CD4-positive, alpha-beta T cell (primary cell): ENCODE measurements around the gene LAMA2. TPM values are rescaled to one million over a fixed set of nuclear protein-coding genes. Genes with fewer than 3 reads are reported as not detected.
"Not testable (repeated sequence)": the region's sequence is repeated elsewhere in the genome, so short reads cannot be mapped to it uniquely, and the experiment has no call there.

ENCODE experiments used
- ATAC-seq: fragments of 200-7000 bp; cut with Tn5 transposase; one replicate; pipeline ENCODE4 v1.10.0; 2022; ENCODE audit warnings: mild to moderate bottlenecking; ENCODE audit not compliant: poor library complexity
- CTCF ChIA-PET: fragments of 350-600 bp; sonication (Branson Sonifier 250); formaldehyde crosslinking; loops from one replicate; lab custom pipeline; 2021; ENCODE audit warnings: antibody characterized with exemption, inconsistent platforms; lab: Charles Lee
- POLR2A ChIA-PET: fragments of 350-600 bp; sonication (Branson Sonifier 250); formaldehyde crosslinking; loops from one replicate; lab custom pipeline; 2021; ENCODE audit warnings: antibody characterized with exemption, inconsistent platforms; lab: Charles Lee
- DNase-seq, 14 experiments: peaks; one replicate each; pipeline ENCODE4 v3.0.0-alpha.2; 2013 to 2020; ENCODE audit warnings: mixed read lengths in 2 of 14
- H3K27ac ChIP-seq, 2 donors: one replicate each; pipeline versions ENCODE4 v1.5.1 to v1.7.0; 2013; ENCODE audit warnings: low read length in 2 of 2, low read depth in 1 of 2, mild to moderate bottlenecking in 1 of 2
- H3K27me3 ChIP-seq, 2 experiments: 1 replicate in 1 of 2; 2 replicates in 1 of 2; pipeline versions ENCODE4 v1.6.1 to v1.7.0; 2013; ENCODE audit warnings: low read length in 2 of 2, control low read depth in 1 of 2, mild to moderate bottlenecking in 1 of 2, moderate library complexity in 1 of 2; ENCODE audit not compliant: insufficient read depth in 2 of 2, control insufficient read depth in 1 of 2
- H3K36me3 ChIP-seq: one replicate; pipeline ENCODE4 v1.6.1; 2013; ENCODE audit warnings: low read length, control low read depth; ENCODE audit not compliant: insufficient read depth
- H3K4me1 ChIP-seq: one replicate; pipeline ENCODE4 v1.6.1; 2013; ENCODE audit warnings: low read length, control low read depth; ENCODE audit not compliant: insufficient read depth
- H3K4me3 ChIP-seq: one replicate; pipeline ENCODE4 v1.5.1; 2013; ENCODE audit warnings: mild to moderate bottlenecking, low read length, moderate library complexity
- H3K9me3 ChIP-seq, 2 experiments: 1 replicate in 1 of 2; 2 replicates in 1 of 2; pipeline versions ENCODE4 v1.6.1 to v1.7.0; 2013; ENCODE audit warnings: low read length in 2 of 2, mild to moderate bottlenecking in 2 of 2, control low read depth in 1 of 2, moderate library complexity in 1 of 2; ENCODE audit not compliant: control insufficient read depth in 1 of 2, insufficient read depth in 1 of 2
- H3K27ac Mint-ChIP-seq: one replicate; pipeline ENCODE4 v1.8.0; 2020; ENCODE audit warnings: mixed read lengths
- H3K27me3 Mint-ChIP-seq: one replicate; pipeline ENCODE4 v1.8.0; 2021; ENCODE audit warnings: mixed read lengths
- H3K36me3 Mint-ChIP-seq: one replicate; pipeline ENCODE4 v1.8.0; 2021; ENCODE audit warnings: low read depth, mixed read lengths
- H3K4me1 Mint-ChIP-seq: one replicate; pipeline ENCODE4 v1.8.0; 2021; ENCODE audit warnings: low read depth, mixed read lengths
- H3K4me3 Mint-ChIP-seq: one replicate; pipeline ENCODE4 v1.8.0; 2020; ENCODE audit warnings: mild to moderate bottlenecking, mixed read lengths
- H3K9me3 Mint-ChIP-seq: one replicate; pipeline ENCODE4 v1.8.0; 2020; ENCODE audit warnings: mixed read lengths
- CTCF ChIP-seq: fragments of 200-600 bp; IDR thresholded peaks from one replicate; pipeline ENCODE4 v1.8.0; 2022; ENCODE audit warnings: antibody characterized with exemption, mild to moderate bottlenecking
- intact Hi-C, 2 experiments: fragments of 100-400 bp; cut with DNase I in 1 of 2; cut with micrococcal nuclease in 1 of 2; formaldehyde crosslinking; loops; one replicate each; pipeline versions ENCODE4 v1.15.1 to v1.9.0; 2023 to 2025; cut with DNase I, micrococcal nuclease
- total RNA-seq, 174 experiments: library from RNA in 2 of 174; stranded (reverse) in 2 of 174; gene quantifications; one replicate each; pipeline ENCODE4 v1.2.3 and lab custom pipeline; 2021 to 2026

Gene LAMA2
- total RNA-seq, 2 experiments from 2014 or later = 0.05 to 0.06 TPM

GRCh38 chr6:129164032-129164431 is 281.1 kb downstream of the LAMA2 start:
- Mint-ChIP-seq H3K27me3 (peaks cover 4% of the 10 kb centered on the region), H3K4me1 (no peaks in the 10 kb centered on the region), H3K36me3 (no peaks in the 10 kb centered on the region), H3K27ac (no peak overlapping the region), H3K4me3 (no peak overlapping the region), H3K9me3 (peaks cover 3% of the 10 kb centered on the region)
- no peaks in the 10 kb centered on the region for H3K9me3 ChIP-seq
- ChIA-PET POLR2A (no interaction called here), CTCF (no interaction called here)
- H3K27me3 ChIP-seq = no peaks in the 10 kb centered on the region
- no peaks in the 10 kb centered on the region for H3K36me3 ChIP-seq
- no peak for TF ChIP-seq CTCF
- no peaks in the 10 kb centered on the region for H3K4me1 ChIP-seq
- no peak for ATAC-seq
- H3K4me3 ChIP-seq = no peak overlapping the region
- intact Hi-C loops = no loop called here
- H3K27ac ChIP-seq = no peak overlapping the region
- no peak for DNase-seq

DNA sequence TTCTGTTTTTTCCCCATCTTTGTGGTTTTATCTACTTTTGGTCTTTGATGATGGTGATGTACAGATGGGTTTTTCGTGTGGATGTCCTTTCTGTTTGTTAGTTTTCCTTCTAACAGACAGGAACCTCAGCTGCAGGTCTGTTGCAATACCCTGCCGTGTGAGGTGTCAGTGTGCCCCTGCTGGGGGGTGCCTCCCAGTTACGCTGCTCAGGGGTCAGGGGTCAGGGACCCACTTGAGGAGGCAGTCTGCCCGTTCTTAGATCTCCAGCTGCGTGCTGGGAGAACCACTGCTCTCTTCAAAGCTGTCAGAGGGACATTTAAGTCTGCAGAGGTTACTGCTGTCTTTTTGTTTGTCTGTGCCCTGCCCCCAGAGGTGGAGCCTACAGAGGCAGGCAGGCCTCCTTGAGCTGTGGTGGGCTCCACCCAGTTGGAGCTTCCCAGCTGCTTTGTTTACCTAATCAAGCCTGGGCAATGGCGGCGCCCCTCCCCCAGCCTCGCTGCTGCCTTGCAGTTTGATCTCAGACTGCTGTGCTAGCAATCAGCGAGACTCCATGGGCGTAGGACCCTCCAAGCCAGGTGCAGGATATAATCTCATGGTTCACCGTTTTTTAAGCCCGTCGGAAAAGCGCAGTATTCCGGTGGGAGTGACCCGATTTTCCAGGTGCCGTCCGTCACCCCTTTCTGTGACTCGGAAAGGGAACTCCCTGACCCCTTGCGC is 289.5 kb downstream of the LAMA2 start:
- CTCF ChIA-PET, intact Hi-C loops, H3K27ac Mint-ChIP-seq, H3K36me3 ChIP-seq, H3K4me1 ChIP-seq, H3K27me3 ChIP-seq, H3K36me3 Mint-ChIP-seq, H3K9me3 Mint-ChIP-seq, DNase-seq, H3K4me1 Mint-ChIP-seq, H3K27ac ChIP-seq, ATAC-seq, H3K4me3 Mint-ChIP-seq, POLR2A ChIA-PET, H3K9me3 ChIP-seq, H3K4me3 ChIP-seq: not testable (repeated sequence)
- H3K27me3 Mint-ChIP-seq = peaks cover 31% of the 10 kb centered on the region

DNA sequence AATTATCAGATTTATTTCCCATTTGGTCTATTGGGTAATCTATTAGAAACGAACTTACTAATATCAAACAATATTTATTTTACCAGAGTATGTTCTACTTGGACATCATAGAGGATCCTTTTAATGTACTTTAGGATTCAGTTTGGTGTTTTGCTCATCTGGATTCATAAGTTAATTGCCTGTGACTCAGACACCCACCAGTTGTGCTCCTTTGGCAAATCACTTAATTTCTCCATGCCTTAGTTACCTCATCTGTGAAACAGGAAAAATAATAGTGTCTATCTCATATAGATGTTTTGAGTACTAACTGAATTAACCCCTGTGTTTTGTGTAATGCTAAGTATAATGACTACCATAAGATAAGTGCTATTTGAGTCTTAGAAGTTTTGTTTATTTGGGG is 292.1 kb downstream of the LAMA2 start:
- H3K4me3 ChIP-seq = no peak overlapping the region

More for the DNA sequence above, 292.1 kb downstream of the LAMA2 start:
- H3K36me3 ChIP-seq = no peaks in the 10 kb centered on the region
- ChIA-PET CTCF (no interaction called here), POLR2A (no interaction called here)
- ATAC-seq (no peak), DNase-seq (no peak)
- Mint-ChIP-seq H3K27ac (no peak overlapping the region), H3K9me3 (no peaks in the 10 kb centered on the region), H3K27me3 (peaks cover 35% of the 10 kb centered on the region), H3K4me3 (no peak overlapping the region), H3K4me1 (no peaks in the 10 kb centered on the region), H3K36me3 (no peaks in the 10 kb centered on the region)
- no peaks in the 10 kb centered on the region for H3K9me3 ChIP-seq
- peaks cover 0 to 8% of the 10 kb centered on the region in 2 experiments for H3K27me3 ChIP-seq
- H3K4me1 ChIP-seq = no peaks in the 10 kb centered on the region
- no peak for TF ChIP-seq CTCF
- no peak overlapping the region for H3K27ac ChIP-seq
- intact Hi-C loops = no loop called here
